ENCODE results near the gene FAM13A.
A peak's percentile ranks its signal among the peaks of the same experiment; 100 is the strongest.

DNA sequence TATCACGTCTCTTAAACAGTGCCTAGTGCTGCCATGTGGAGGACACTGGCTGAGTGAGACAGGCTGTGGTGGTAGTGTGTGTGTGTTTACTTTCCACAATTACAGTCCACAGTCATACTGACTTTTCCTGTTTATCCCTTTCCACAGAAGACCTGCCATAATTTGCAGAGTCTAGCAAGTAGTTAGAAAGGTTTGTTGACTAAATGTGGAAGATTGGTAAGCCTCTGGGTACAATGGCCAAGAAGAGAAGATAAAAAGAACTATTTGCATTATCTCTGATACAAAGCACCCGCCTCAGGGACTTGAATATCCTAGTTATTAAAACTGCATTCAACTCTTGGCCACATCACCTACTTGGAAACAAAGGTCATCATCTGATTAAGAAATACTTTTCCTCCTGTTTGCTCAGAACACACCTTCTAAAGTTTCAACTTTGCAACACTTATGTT is 89.1 kb downstream of the FAM13A start:
- TF ChIP-seq, protein P1, sequence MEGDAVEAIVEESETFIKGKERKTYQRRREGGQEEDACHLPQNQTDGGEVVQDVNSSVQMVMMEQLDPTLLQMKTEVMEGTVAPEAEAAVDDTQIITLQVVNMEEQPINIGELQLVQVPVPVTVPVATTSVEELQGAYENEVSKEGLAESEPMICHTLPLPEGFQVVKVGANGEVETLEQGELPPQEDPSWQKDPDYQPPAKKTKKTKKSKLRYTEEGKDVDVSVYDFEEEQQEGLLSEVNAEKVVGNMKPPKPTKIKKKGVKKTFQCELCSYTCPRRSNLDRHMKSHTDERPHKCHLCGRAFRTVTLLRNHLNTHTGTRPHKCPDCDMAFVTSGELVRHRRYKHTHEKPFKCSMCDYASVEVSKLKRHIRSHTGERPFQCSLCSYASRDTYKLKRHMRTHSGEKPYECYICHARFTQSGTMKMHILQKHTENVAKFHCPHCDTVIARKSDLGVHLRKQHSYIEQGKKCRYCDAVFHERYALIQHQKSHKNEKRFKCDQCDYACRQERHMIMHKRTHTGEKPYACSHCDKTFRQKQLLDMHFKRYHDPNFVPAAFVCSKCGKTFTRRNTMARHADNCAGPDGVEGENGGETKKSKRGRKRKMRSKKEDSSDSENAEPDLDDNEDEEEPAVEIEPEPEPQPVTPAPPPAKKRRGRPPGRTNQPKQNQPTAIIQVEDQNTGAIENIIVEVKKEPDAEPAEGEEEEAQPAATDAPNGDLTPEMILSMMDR (IDR thresholded peaks at IDR 0.05), result peak in 2 of 6 experiments; percentile 16 to 35
- no peak for TF ChIP-seq POLR2A (IDR thresholded peaks at IDR 0.05)
